OCI-LY7 (cell line): ENCODE measurements around the gene PLS3. TPM values are rescaled to one million over a fixed set of nuclear protein-coding genes. Genes with fewer than 3 reads are reported as not detected.

Experiments used
- BruUV-seq: library from RNA; stranded (reverse); fragments of 400-500 nt; replicated peaks from 2 replicates; lab custom pipeline; 2021; lab: Mats Ljungman, UMichigan
- CTCF ChIA-PET: fragments of 300-600 bp; sonication (Branson Sonifier 250); formaldehyde crosslinking; loops from one replicate; lab custom pipeline; 2022; ENCODE audit warnings: antibody characterized with exemption; ENCODE audit not compliant: unreplicated experiment; lab: Charles Lee
- POLR2A ChIA-PET: fragments of 300-600 bp; sonication (Branson Sonifier 250); formaldehyde crosslinking; loops from one replicate; lab custom pipeline; 2022; ENCODE audit warnings: antibody characterized with exemption; lab: Charles Lee
- DNase-seq: peaks from one replicate; pipeline ENCODE4 v3.0.0-alpha.2; 2015; ENCODE audit warnings: low spot score
- H2AFZ ChIP-seq: fragments of 200-600 bp; sonication (generic), shearing (Covaris generic); 2 replicates; pipeline ENCODE4 v1.6.1; 2014; ENCODE audit warnings: mild to moderate bottlenecking, antibody characterized with exemption, low read length, moderate library complexity
- H3K27ac ChIP-seq: fragments of 200-600 bp; sonication (generic); 2 replicates; pipeline ENCODE4 v1.5.1; 2014; ENCODE audit warnings: mixed run types, low read depth, mild to moderate bottlenecking, moderate library complexity, low read length, inconsistent platforms; ENCODE audit not compliant: poor library complexity, severe bottlenecking
- H3K36me3 ChIP-seq: fragments of 200-600 bp; sonication (generic); 2 replicates; pipeline ENCODE4 v1.6.1; 2014; ENCODE audit warnings: mild to moderate bottlenecking, antibody characterized with exemption, low read length, moderate library complexity, mixed read lengths; ENCODE audit not compliant: insufficient read depth
- H3K4me1 ChIP-seq: fragments of 200-600 bp; sonication (generic); 2 replicates; pipeline ENCODE4 v1.5.1; 2014; ENCODE audit warnings: mild to moderate bottlenecking, low read length; ENCODE audit not compliant: insufficient read depth, poor library complexity, severe bottlenecking
- H3K4me2 ChIP-seq: fragments of 200-600 bp; sonication (generic); 2 replicates; pipeline ENCODE4 v1.6.1; 2014; ENCODE audit warnings: mild to moderate bottlenecking, low read length
- H3K4me3 ChIP-seq: fragments of 200-600 bp; sonication (generic); 2 replicates; pipeline ENCODE4 v1.5.1; 2014; ENCODE audit warnings: mild to moderate bottlenecking, low read depth, low read length; ENCODE audit not compliant: poor library complexity, severe bottlenecking
- H3K79me2 ChIP-seq: fragments of 200-600 bp; sonication (generic); 2 replicates; pipeline ENCODE4 v1.6.1; 2016; ENCODE audit warnings: low read depth, mild to moderate bottlenecking, low read length, moderate library complexity, mixed read lengths; ENCODE audit not compliant: insufficient read depth
- H3K9me2 ChIP-seq: fragments of 200-600 bp; sonication (generic); 2 replicates; pipeline ENCODE4 v1.6.1; 2016; ENCODE audit warnings: mild to moderate bottlenecking, low read length, mixed read lengths; ENCODE audit not compliant: insufficient read depth
- H3K9me3 ChIP-seq: fragments of 200-600 bp; sonication (generic); 2 replicates; pipeline ENCODE4 v1.6.1; 2014; ENCODE audit warnings: mild to moderate bottlenecking, mixed run types, low read length, mixed read lengths
- H4K20me1 ChIP-seq: fragments of 200-600 bp; sonication (generic); 2 replicates; pipeline ENCODE4 v1.6.1; 2014; ENCODE audit warnings: mild to moderate bottlenecking, antibody characterized with exemption, low read length, moderate library complexity, mixed read lengths; ENCODE audit not compliant: insufficient read depth
- CTCF ChIP-seq: fragments of 200-600 bp; sonication (generic); conservative IDR thresholded peaks from 2 replicates; pipeline ENCODE4 v1.5.1; 2014; ENCODE audit warnings: mild to moderate bottlenecking, antibody characterized with exemption, low read length, moderate library complexity, mixed read lengths
- EZH2phosphoT487 ChIP-seq: fragments of 200-600 bp; sonication (generic); IDR thresholded peaks from 2 replicates; pipeline ENCODE4 v1.6.1; 2018; ENCODE audit warnings: low read depth, borderline replicate concordance, mild to moderate bottlenecking, mixed run types, antibody characterized with exemption, low read length, moderate library complexity, mixed read lengths
- intact Hi-C: fragments of 100-400 bp; cut with micrococcal nuclease; formaldehyde crosslinking; loops from one replicate; pipeline ENCODE4 v1.10.0; 2022; ENCODE audit not compliant: unreplicated experiment
- total RNA-seq, 2 experiments: library from RNA; depleted of rRNA in 1 of 2; stranded (reverse); fragments of >200 nt in 1 of 2; shearing (Covaris generic) in 1 of 2; gene quantifications; 2 replicates each; pipeline ENCODE4 v1.2.3, GENCODE V29; 2014 to 2022

The PLS3 gene
- total RNA-seq, 2 experiments from 2014 or later = not detected

GRCh38 chrX:115559672-115560071 lies 1.3 kb upstream of the PLS3 start:
- intact Hi-C loops = no loop called here
- TF ChIP-seq CTCF = no peak
- TF ChIP-seq EZH2phosphoT487 = no peak
- Histone ChIP-seq H2AFZ (no peak overlapping the region), H3K27ac (no peak overlapping the region), H3K4me2 (no peak overlapping the region), H3K4me3 (no peak overlapping the region), H3K9me2 (no peaks in the 10 kb centered on the region), H3K79me2 (no peaks in the 10 kb centered on the region), H3K36me3 (no peaks in the 10 kb centered on the region), H3K4me1 (no peaks in the 10 kb centered on the region), H4K20me1 (no peaks in the 10 kb centered on the region), H3K9me3 (no peaks in the 10 kb centered on the region)
- CTCF ChIA-PET = no interaction called here
- POLR2A ChIA-PET = no interaction called here
- DNase-seq = no peak
- no TSS peak for BruUV-seq

- no TSS peak for BruUV-seq
- TF ChIP-seq CTCF = no peak
- no peak for TF ChIP-seq EZH2phosphoT487
- Histone ChIP-seq H3K27ac (no peak overlapping the region), H4K20me1 (no peaks in the 10 kb centered on the region), H3K36me3 (no peaks in the 10 kb centered on the region), H3K4me2 (no peak overlapping the region), H3K9me3 (no peaks in the 10 kb centered on the region), H3K4me1 (no peaks in the 10 kb centered on the region), H3K4me3 (no peak overlapping the region), H3K79me2 (no peaks in the 10 kb centered on the region), H3K9me2 (no peaks in the 10 kb centered on the region), H2AFZ (no peak overlapping the region)
- intact Hi-C loops = no loop called here
- no peak for DNase-seq
- POLR2A ChIA-PET = no interaction called here
- CTCF ChIA-PET = no interaction called here
Observed at GRCh38 chrX:115560211-115560977, 580 bp upstream of the PLS3 start.
